Measurements from ENCODE around the gene SOX6. TPM values are rescaled to one million over a fixed set of nuclear protein-coding genes. Genes with fewer than 3 reads are reported as not detected.
"Not testable (repeated sequence)": the region's sequence is repeated elsewhere in the genome, so short reads cannot be mapped to it uniquely, and the experiment has no call there.

Gene SOX6
- total and polyA plus RNA-seq, 4 donors: 26.6 to 51.6 (median 38.6) TPM

DNA sequence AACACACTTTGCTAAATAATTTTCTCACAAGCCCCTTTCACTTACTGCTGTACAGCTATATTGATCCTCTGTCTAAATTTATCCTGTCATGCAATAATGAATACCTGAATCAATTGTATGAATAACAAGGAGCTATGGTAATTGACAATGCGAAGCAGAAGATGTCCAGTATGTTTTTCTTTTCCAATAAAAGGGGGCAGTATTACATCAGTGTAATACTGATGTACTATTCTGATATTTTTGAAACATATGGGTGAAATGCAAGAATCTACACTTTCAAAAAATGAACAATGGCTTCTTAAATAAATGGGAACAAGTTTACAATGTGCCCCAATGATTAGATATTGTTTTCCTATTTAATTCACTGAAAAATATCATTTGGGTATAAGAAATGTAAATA is 315.1 kb downstream of the SOX6 start:
- Histone ChIP-seq H3K27me3 (ENCODE audit: control insufficient read depth, insufficient read depth, low read length) (no peaks in the 10 kb centered on the region), H3K4me3 (ENCODE audit: low read depth, low read length) (no peak overlapping the region), H3K4me1 (ENCODE audit: control insufficient read depth, insufficient read depth, low read length) (peaks cover 3% of the 10 kb centered on the region), H3K9me3 (ENCODE audit: control insufficient read depth, insufficient read depth, low read length) (no peaks in the 10 kb centered on the region), H3K36me3 (ENCODE audit: control insufficient read depth, insufficient read depth, low read length) (no peaks in the 10 kb centered on the region), H3K27ac (ENCODE audit: low read depth, low read length) (no peak overlapping the region)
- no CpG with 5 or more reads among the region's 1 CpG for WGBS (ENCODE audit: insufficient coverage)
- DNase-seq (ENCODE audit: low read depth in 4 of 6, low spot score in 6 of 6): no peak

GRCh38 chr11:16040151-16040550 is 316.2 kb downstream of the SOX6 start:
- DNase-seq (ENCODE audit: low read depth in 4 of 6, low spot score in 6 of 6): peak in 2 of 6 donors; percentile 52 to 55
- H3K27ac ChIP-seq (ENCODE audit: low read depth, low read length): no peak overlapping the region
- H3K36me3 ChIP-seq (ENCODE audit: control insufficient read depth, insufficient read depth, low read length): no peaks in the 10 kb centered on the region
- H3K27me3 ChIP-seq (ENCODE audit: control insufficient read depth, insufficient read depth, low read length): no peaks in the 10 kb centered on the region
- no peak overlapping the region for H3K4me3 ChIP-seq (ENCODE audit: low read depth, low read length)
- H3K9me3 ChIP-seq (ENCODE audit: control insufficient read depth, insufficient read depth, low read length): no peaks in the 10 kb centered on the region
- H3K4me1 ChIP-seq (ENCODE audit: control insufficient read depth, insufficient read depth, low read length): peaks cover 3% of the 10 kb centered on the region
- WGBS (ENCODE audit: insufficient coverage): no CpG with 5 or more reads among the region's 1 CpG

- Histone ChIP-seq H3K4me3 (ENCODE audit: low read depth, low read length) (no peak overlapping the region), H3K9me3 (ENCODE audit: control insufficient read depth, insufficient read depth, low read length) (no peaks in the 10 kb centered on the region), H3K4me1 (ENCODE audit: control insufficient read depth, insufficient read depth, low read length) (no peaks in the 10 kb centered on the region), H3K27ac (ENCODE audit: low read depth, low read length) (no peak overlapping the region), H3K36me3 (ENCODE audit: control insufficient read depth, insufficient read depth, low read length) (no peaks in the 10 kb centered on the region), H3K27me3 (ENCODE audit: control insufficient read depth, insufficient read depth, low read length) (no peaks in the 10 kb centered on the region)
- DNase-seq (ENCODE audit: low read depth in 4 of 6, low spot score in 6 of 6): no peak
These were observed 319.2 kb downstream of the SOX6 start for GRCh38 chr11:16037179-16037578.

GRCh38 chr11:16036218-16036617 is 320.1 kb downstream of the SOX6 start:
- Histone ChIP-seq H3K36me3 (ENCODE audit: control insufficient read depth, insufficient read depth, low read length) (no peaks in the 10 kb centered on the region), H3K27ac (ENCODE audit: low read depth, low read length) (no peak overlapping the region), H3K9me3 (ENCODE audit: control insufficient read depth, insufficient read depth, low read length) (no peaks in the 10 kb centered on the region), H3K27me3 (ENCODE audit: control insufficient read depth, insufficient read depth, low read length) (no peaks in the 10 kb centered on the region), H3K4me1 (ENCODE audit: control insufficient read depth, insufficient read depth, low read length) (no peaks in the 10 kb centered on the region), H3K4me3 (ENCODE audit: low read depth, low read length) (no peak overlapping the region)
- 100% methylated on average over 4 of the region's 6 CpGs for WGBS (ENCODE audit: insufficient coverage)
- no peak for DNase-seq (ENCODE audit: low read depth in 4 of 6, low spot score in 6 of 6)

GRCh38 chr11:16034074-16034473 is 322.3 kb downstream of the SOX6 start:
- WGBS (ENCODE audit: insufficient coverage): no CpG with 5 or more reads among the region's 1 CpG
- Histone ChIP-seq H3K9me3 (ENCODE audit: control insufficient read depth, insufficient read depth, low read length) (no peaks in the 10 kb centered on the region), H3K4me3 (ENCODE audit: low read depth, low read length) (no peak overlapping the region), H3K27ac (ENCODE audit: low read depth, low read length) (no peak overlapping the region), H3K27me3 (ENCODE audit: control insufficient read depth, insufficient read depth, low read length) (no peaks in the 10 kb centered on the region), H3K36me3 (ENCODE audit: control insufficient read depth, insufficient read depth, low read length) (no peaks in the 10 kb centered on the region), H3K4me1 (ENCODE audit: control insufficient read depth, insufficient read depth, low read length) (no peaks in the 10 kb centered on the region)
- no peak for DNase-seq (ENCODE audit: low read depth in 4 of 6, low spot score in 6 of 6)

DNA sequence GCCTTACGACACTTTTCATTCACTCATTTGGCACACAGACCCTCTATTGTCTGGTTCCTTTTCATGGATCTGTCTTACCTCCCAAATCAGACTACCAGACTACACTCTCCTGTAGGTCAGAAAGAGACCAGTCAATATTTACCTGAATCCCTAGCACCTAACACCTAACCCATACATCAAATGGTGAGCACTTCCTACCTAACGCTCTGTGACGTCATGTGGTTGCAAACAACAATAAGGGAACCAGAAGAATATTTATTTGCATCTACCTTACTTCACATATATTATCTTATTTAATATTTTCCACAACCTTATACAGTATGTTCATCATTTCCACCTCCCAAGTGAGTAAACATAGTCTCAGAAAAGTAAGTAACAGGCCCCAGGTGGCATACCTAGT is 323.4 kb downstream of the SOX6 start:
- 100% methylated on average over 1 of the region's 3 CpGs for WGBS (ENCODE audit: insufficient coverage)
- H3K9me3 ChIP-seq (ENCODE audit: control insufficient read depth, insufficient read depth, low read length): no peaks in the 10 kb centered on the region
- H3K36me3 ChIP-seq (ENCODE audit: control insufficient read depth, insufficient read depth, low read length): no peaks in the 10 kb centered on the region
- no peaks in the 10 kb centered on the region for H3K27me3 ChIP-seq (ENCODE audit: control insufficient read depth, insufficient read depth, low read length)
- H3K4me3 ChIP-seq (ENCODE audit: low read depth, low read length): no peak overlapping the region
- H3K27ac ChIP-seq (ENCODE audit: low read depth, low read length): no peak overlapping the region
- DNase-seq (ENCODE audit: low read depth in 4 of 6, low spot score in 6 of 6): no peak
- H3K4me1 ChIP-seq (ENCODE audit: control insufficient read depth, insufficient read depth, low read length): no peaks in the 10 kb centered on the region

DNA sequence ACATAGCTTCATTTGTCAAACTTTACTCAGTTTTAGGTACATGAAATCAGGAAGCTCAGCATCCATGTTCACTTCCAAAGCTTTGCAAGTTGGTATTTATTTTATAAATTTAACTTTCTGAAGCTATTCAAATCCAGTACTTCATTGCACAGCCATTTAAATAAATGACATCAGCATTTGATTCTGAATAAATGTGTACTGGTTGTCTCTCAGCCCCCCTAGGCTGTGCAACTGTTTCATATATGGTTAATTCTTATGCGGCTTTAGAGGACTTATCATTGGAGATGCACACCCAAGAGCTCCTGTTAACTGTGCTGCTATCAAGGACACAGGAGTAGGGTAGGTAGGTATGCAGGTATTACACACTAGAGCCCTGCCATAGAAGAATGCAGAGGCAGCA is 325.1 kb downstream of the SOX6 start:
- no peak for DNase-seq (ENCODE audit: low read depth in 4 of 6, low spot score in 6 of 6)
- H3K4me1 ChIP-seq (ENCODE audit: control insufficient read depth, insufficient read depth, low read length): no peaks in the 10 kb centered on the region
- no peaks in the 10 kb centered on the region for H3K9me3 ChIP-seq (ENCODE audit: control insufficient read depth, insufficient read depth, low read length)
- WGBS (ENCODE audit: insufficient coverage): 100% methylated on average over 1 of the region's 1 CpG
- H3K4me3 ChIP-seq (ENCODE audit: low read depth, low read length): no peak overlapping the region
- no peaks in the 10 kb centered on the region for H3K36me3 ChIP-seq (ENCODE audit: control insufficient read depth, insufficient read depth, low read length)
- no peaks in the 10 kb centered on the region for H3K27me3 ChIP-seq (ENCODE audit: control insufficient read depth, insufficient read depth, low read length)
- H3K27ac ChIP-seq (ENCODE audit: low read depth, low read length): no peak overlapping the region

DNA sequence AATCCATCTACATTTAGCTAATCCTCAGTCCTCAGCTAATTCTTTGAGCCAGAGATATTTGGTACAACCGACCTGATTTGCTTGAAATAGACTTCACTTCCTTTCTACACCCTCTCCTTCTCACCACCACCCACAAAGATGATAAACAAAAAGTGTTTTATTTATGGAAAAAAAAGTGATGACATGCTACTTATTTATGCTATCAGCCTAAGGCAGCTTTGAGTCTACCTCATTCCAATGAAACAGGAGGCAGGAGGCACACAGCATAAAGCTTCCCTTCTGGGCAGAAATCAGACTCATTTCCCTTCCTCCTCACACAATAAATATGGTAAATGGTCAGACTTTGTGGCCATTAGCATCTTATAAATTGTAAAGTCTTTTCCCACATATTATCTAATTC is 325.7 kb downstream of the SOX6 start:
- Histone ChIP-seq H3K4me1 (ENCODE audit: control insufficient read depth, insufficient read depth, low read length) (no peaks in the 10 kb centered on the region), H3K36me3 (ENCODE audit: control insufficient read depth, insufficient read depth, low read length) (no peaks in the 10 kb centered on the region), H3K9me3 (ENCODE audit: control insufficient read depth, insufficient read depth, low read length) (no peaks in the 10 kb centered on the region), H3K4me3 (ENCODE audit: low read depth, low read length) (no peak overlapping the region), H3K27me3 (ENCODE audit: control insufficient read depth, insufficient read depth, low read length) (no peaks in the 10 kb centered on the region), H3K27ac (ENCODE audit: low read depth, low read length) (no peak overlapping the region)
- no CpG with 5 or more reads among the region's 1 CpG for WGBS (ENCODE audit: insufficient coverage)
- DNase-seq (ENCODE audit: low read depth in 4 of 6, low spot score in 6 of 6): no peak

GRCh38 chr11:16029151-16029550 is 327.2 kb downstream of the SOX6 start:
- H3K27ac ChIP-seq (ENCODE audit: low read depth, low read length); H3K36me3 ChIP-seq (ENCODE audit: control insufficient read depth, insufficient read depth, low read length); H3K27me3 ChIP-seq (ENCODE audit: control insufficient read depth, insufficient read depth, low read length); H3K4me3 ChIP-seq (ENCODE audit: low read depth, low read length); DNase-seq (ENCODE audit: low read depth in 4 of 6, low spot score in 6 of 6); H3K9me3 ChIP-seq (ENCODE audit: control insufficient read depth, insufficient read depth, low read length); H3K4me1 ChIP-seq (ENCODE audit: control insufficient read depth, insufficient read depth, low read length): not testable (repeated sequence)
- 91% methylated on average over 8 of the region's 10 CpGs for WGBS (ENCODE audit: insufficient coverage)

- peak in 1 of 6 donors; percentile 32 for DNase-seq (ENCODE audit: low read depth in 4 of 6, low spot score in 6 of 6)
- WGBS (ENCODE audit: insufficient coverage): no CpG with 5 or more reads among the region's 6 CpGs
- no peak overlapping the region for H3K4me3 ChIP-seq (ENCODE audit: low read depth, low read length)
- H3K9me3 ChIP-seq (ENCODE audit: control insufficient read depth, insufficient read depth, low read length): no peaks in the 10 kb centered on the region
- no peaks in the 10 kb centered on the region for H3K4me1 ChIP-seq (ENCODE audit: control insufficient read depth, insufficient read depth, low read length)
- no peaks in the 10 kb centered on the region for H3K27me3 ChIP-seq (ENCODE audit: control insufficient read depth, insufficient read depth, low read length)
- H3K36me3 ChIP-seq (ENCODE audit: control insufficient read depth, insufficient read depth, low read length): no peaks in the 10 kb centered on the region
- H3K27ac ChIP-seq (ENCODE audit: low read depth, low read length): no peak overlapping the region
These were observed 327.9 kb downstream of the SOX6 start for GRCh38 chr11:16028419-16028818.

Data from spinal cord (tissue), 10 donors.